Osteoblast (primary cell): ENCODE measurements around the gene RAPGEF3. TPM values are rescaled to one million over a fixed set of nuclear protein-coding genes. Genes with fewer than 3 reads are reported as not detected.

Experiments
- DNase-seq: peaks from one replicate; pipeline ENCODE4 v3.0.0; 2011; ENCODE audit warnings: low spot score, mixed read lengths; ENCODE audit not compliant: insufficient read length; ENCODE audit errors: missing footprints
- H2AFZ ChIP-seq: 2 replicates; pipeline ENCODE4 v1.6.0; 2011; ENCODE audit warnings: mild to moderate bottlenecking, low read length
- H3K27ac ChIP-seq: 2 replicates; pipeline ENCODE4 v1.5.1; 2011; ENCODE audit warnings: mild to moderate bottlenecking, low read depth, low read length, moderate library complexity
- H3K27me3 ChIP-seq: 2 replicates; pipeline ENCODE4 v1.6.0; 2012; ENCODE audit warnings: mild to moderate bottlenecking, control low read depth, inconsistent platforms, low read length, moderate library complexity; ENCODE audit not compliant: insufficient read depth
- H3K36me3 ChIP-seq: 2 replicates; pipeline ENCODE4 v1.5.1; 2011; ENCODE audit warnings: mild to moderate bottlenecking, low read length, control low read depth, moderate library complexity; ENCODE audit not compliant: insufficient read depth
- H3K4me1 ChIP-seq: 2 replicates; pipeline ENCODE4 v1.5.1; 2011; ENCODE audit warnings: mild to moderate bottlenecking, low read length, control low read depth, moderate library complexity; ENCODE audit not compliant: insufficient read depth
- H3K4me2 ChIP-seq: 2 replicates; pipeline ENCODE4 v1.6.0; 2011; ENCODE audit warnings: mild to moderate bottlenecking, low read length; ENCODE audit not compliant: insufficient read depth
- H3K4me3 ChIP-seq: fragments of 200-600 bp; sonication (generic); 3 replicates; pipeline ENCODE4 v1.5.1; 2012; ENCODE audit warnings: mild to moderate bottlenecking, low read length, inconsistent platforms; ENCODE audit not compliant: insufficient read depth
- H3K79me2 ChIP-seq: 2 replicates; pipeline ENCODE4 v1.6.0; 2012; ENCODE audit warnings: mild to moderate bottlenecking, low read length, control low read depth, inconsistent platforms; ENCODE audit not compliant: insufficient read depth
- H3K9me3 ChIP-seq: 2 replicates; pipeline ENCODE4 v1.5.1; 2011; ENCODE audit warnings: low read depth, low read length, control low read depth
- H4K20me1 ChIP-seq: 2 replicates; pipeline ENCODE4 v1.6.0; 2012; ENCODE audit warnings: mild to moderate bottlenecking, low read length, control low read depth; ENCODE audit not compliant: insufficient read depth
- CTCF ChIP-seq: IDR thresholded peaks from 2 replicates; pipeline ENCODE4 v1.5.1; 2011; ENCODE audit warnings: mild to moderate bottlenecking, low read depth, low read length, moderate library complexity; ENCODE audit errors: extremely low read depth
- total RNA-seq: library from RNA; depleted of rRNA; stranded (reverse); fragments of >200 nt; gene quantifications from 2 replicates; pipeline ENCODE4 v1.2.3, GENCODE V29; 2012

The RAPGEF3 gene
- total RNA-seq, 1 donor, result 4.3 TPM

GRCh38 chr12:47790676-47791350 is 32.1 kb upstream of the RAPGEF3 start:
- H3K27me3 ChIP-seq, result no peaks in the 10 kb centered on the region
- peaks cover 27% of the 10 kb centered on the region for H4K20me1 ChIP-seq
- peaks cover 16% of the 10 kb centered on the region for H3K79me2 ChIP-seq
- no peak overlapping the region for H2AFZ ChIP-seq
- no peak for DNase-seq
- no peaks in the 10 kb centered on the region for H3K9me3 ChIP-seq
- no peak overlapping the region for H3K4me2 ChIP-seq
- H3K27ac ChIP-seq, result no peak overlapping the region
- H3K4me1 ChIP-seq, result no peaks in the 10 kb centered on the region
- peaks cover 90% of the 10 kb centered on the region for H3K36me3 ChIP-seq
- no peak overlapping the region for H3K4me3 ChIP-seq
- TF ChIP-seq CTCF, result no peak

GRCh38 chr12:47789712-47790489 is 31.2 kb upstream of the RAPGEF3 start:
- no peak overlapping the region for H3K27ac ChIP-seq
- H3K9me3 ChIP-seq, result no peaks in the 10 kb centered on the region
- H3K27me3 ChIP-seq, result no peaks in the 10 kb centered on the region
- H3K36me3 ChIP-seq, result peaks cover 92% of the 10 kb centered on the region
- peaks cover 28% of the 10 kb centered on the region for H4K20me1 ChIP-seq
- TF ChIP-seq CTCF, result no peak
- no peak for DNase-seq
- H2AFZ ChIP-seq, result no peak overlapping the region
- H3K4me1 ChIP-seq, result no peaks in the 10 kb centered on the region
- no peak overlapping the region for H3K4me2 ChIP-seq
- peaks cover 16% of the 10 kb centered on the region for H3K79me2 ChIP-seq
- H3K4me3 ChIP-seq, result no peak overlapping the region

GRCh38 chr12:47789141-47789540 is 30.5 kb upstream of the RAPGEF3 start:
- no peak for DNase-seq
- Histone ChIP-seq H4K20me1 (peaks cover 30% of the 10 kb centered on the region), H3K27ac (no peak overlapping the region)

More at GRCh38 chr12:47789141-47789540, 30.5 kb upstream of the RAPGEF3 start:
- Histone ChIP-seq H2AFZ (no peak overlapping the region), H3K4me1 (no peaks in the 10 kb centered on the region), H3K9me3 (no peaks in the 10 kb centered on the region), H3K27me3 (no peaks in the 10 kb centered on the region), H3K79me2 (peaks cover 12% of the 10 kb centered on the region), H3K4me3 (no peak overlapping the region), H3K4me2 (no peak overlapping the region), H3K36me3 (peaks cover 92% of the 10 kb centered on the region)
- TF ChIP-seq CTCF, result no peak
